HG03558 (cell line): ENCODE results near the gene MTCH1.
A peak's percentile ranks its signal among the peaks of the same experiment; 100 is the strongest.

Source experiments
- ATAC-seq: cut with Tn5 transposase; IDR thresholded peaks from one replicate; pipeline ENCODE4 v1.9.1; 2021; ENCODE audit warnings: moderate number of reproducible peaks; ENCODE audit not compliant: unreplicated experiment; ENCODE audit errors: extremely low read depth

Gene MTCH1

GRCh38 chr6:37018198-37019064 is 32.4 kb upstream of the MTCH1 start:
- ATAC-seq: peak; percentile 77

GRCh38 chr6:37017606-37018197 is 31.7 kb upstream of the MTCH1 start:
- ATAC-seq: no peak

- ATAC-seq: no peak
Observed at GRCh38 chr6:37016995-37017394, 31.0 kb upstream of the MTCH1 start.

GRCh38 chr6:37015532-37015931 is 29.5 kb upstream of the MTCH1 start:
- no peak for ATAC-seq

- ATAC-seq: no peak
Observed at GRCh38 chr6:37014667-37015066, 28.7 kb upstream of the MTCH1 start.

GRCh38 chr6:37013516-37014491 is 27.8 kb upstream of the MTCH1 start:
- no peak for ATAC-seq

- ATAC-seq: no peak
Observed at GRCh38 chr6:37011656-37012378, 25.8 kb upstream of the MTCH1 start.

GRCh38 chr6:37010402-37010892 is 24.5 kb upstream of the MTCH1 start:
- ATAC-seq: no peak

GRCh38 chr6:37008484-37009465 is 22.8 kb upstream of the MTCH1 start:
- ATAC-seq: no peak

GRCh38 chr6:37007340-37008043 is 21.5 kb upstream of the MTCH1 start:
- no peak for ATAC-seq

GRCh38 chr6:37006793-37007339 is 20.9 kb upstream of the MTCH1 start:
- ATAC-seq: no peak

GRCh38 chr6:37005827-37006567 is 20.0 kb upstream of the MTCH1 start:
- ATAC-seq: no peak

- no peak for ATAC-seq
Observed at GRCh38 chr6:37005061-37005810, 19.2 kb upstream of the MTCH1 start, which contains the start of gene FGD2. Gene FGD2, plus strand, starts transcription at chr6:37005655. Its CDS starts 163 bp downstream, at chr6:37005818.

GRCh38 chr6:37004044-37004980 is 18.3 kb upstream of the MTCH1 start:
- ATAC-seq: no peak

GRCh38 chr6:36999751-37000125 is 13.7 kb upstream of the MTCH1 start:
- ATAC-seq: no peak
